Tibial nerve (tissue), 4 donors: ENCODE data around the gene MXRA5. TPM values are rescaled to one million over a fixed set of nuclear protein-coding genes. Genes with fewer than 3 reads are reported as not detected.
"Not testable (repeated sequence)": the region's sequence is repeated elsewhere in the genome, so short reads cannot be mapped to it uniquely, and the experiment has no call there.

Experiments used
- DNase-seq, 2 donors: peaks; one replicate each; pipeline ENCODE4 v3.0.0-alpha.2; 2019; ENCODE audit warnings: low spot score in 2 of 2
- H3K27ac ChIP-seq, 4 donors: fragments of 200-600 bp; sonication (generic) in 3 of 4; one replicate each; pipeline ENCODE4 v1.5.1; 2017 to 2019; ENCODE audit warnings: mild to moderate bottlenecking in 1 of 4
- H3K27me3 ChIP-seq, 2 donors: fragments of 200-600 bp; sonication (generic) in 1 of 2; one replicate each; pipeline versions ENCODE4 v1.5.1 to v1.6.0; 2017 to 2019
- H3K36me3 ChIP-seq, 3 donors: fragments of 200-600 bp; sonication (generic); one replicate each; pipeline ENCODE4 v1.5.1; 2018 to 2019
- H3K4me1 ChIP-seq, 4 donors: fragments of 200-600 bp; sonication (generic) in 3 of 4; one replicate each; pipeline ENCODE4 v1.5.1; 2017 to 2019
- H3K4me3 ChIP-seq, 4 donors: fragments of 200-600 bp; sonication (generic) in 3 of 4; one replicate each; pipeline ENCODE4 v1.5.1; 2017 to 2019; ENCODE audit warnings: mild to moderate bottlenecking in 1 of 4, moderate library complexity in 1 of 4
- H3K9me3 ChIP-seq, 4 donors: fragments of 200-600 bp; sonication (generic) in 3 of 4; one replicate each; pipeline ENCODE4 v1.5.1; 2017 to 2019
- CTCF ChIP-seq, 5 experiments: fragments of 200-600 bp in 3 of 5; fragments of 450-650 bp in 2 of 5; sonication (generic) in 3 of 5; IDR thresholded peaks; one replicate each; pipeline ENCODE4 v1.5.1; 2016 to 2019; ENCODE audit warnings: antibody characterized with exemption in 5 of 5, mild to moderate bottlenecking in 3 of 5, moderate library complexity in 2 of 5
- EP300 ChIP-seq, 2 donors: sonication (generic); formaldehyde crosslinking; IDR thresholded peaks; one replicate each; pipeline ENCODE4 v1.6.1; 2017; ENCODE audit warnings: antibody characterized with exemption in 2 of 2, mild to moderate bottlenecking in 1 of 2
- POLR2A ChIP-seq, 2 donors: fragments of 450-650 bp; IDR thresholded peaks; one replicate each; pipeline ENCODE4 v1.6.1; 2017; ENCODE audit warnings: antibody characterized with exemption in 2 of 2, mild to moderate bottlenecking in 2 of 2, moderate library complexity in 2 of 2
- WGBS, 2 donors: methylation state at CpG; one replicate each; pipeline ENCODE4 v1.1.5; 2018; 5-methylcytosine and 5-hydroxymethylcytosine counted together
- total RNA-seq, 4 donors: library from RNA; depleted of rRNA; stranded (reverse); fragments of >200 nt; gene quantifications; one replicate each; pipeline ENCODE4 v1.1.0, GENCODE V29; 2016

Gene MXRA5
- total RNA-seq, 4 donors from 2014 or later: 0.22 to 1.8 (median 0.72) TPM

- no peak for TF ChIP-seq EP300 (IDR thresholded peaks at IDR 0.05)
- TF ChIP-seq CTCF (IDR thresholded peaks at IDR 0.05): no peak
- TF ChIP-seq POLR2A (IDR thresholded peaks at IDR 0.05): no peak
- no peaks in the 10 kb centered on the region for H3K36me3 ChIP-seq
- no peaks in the 10 kb centered on the region for H3K27me3 ChIP-seq
- 64 to 96% methylated on average over 3 of the region's 3 CpGs for WGBS, 2 donors
- H3K9me3 ChIP-seq: no peaks in the 10 kb centered on the region
- H3K4me1 ChIP-seq: no peaks in the 10 kb centered on the region
- no peak for DNase-seq
- H3K27ac ChIP-seq: no peak overlapping the region
- no peak overlapping the region for H3K4me3 ChIP-seq
Measured at GRCh38 chrX:3380603-3381002, 34.2 kb upstream of the MXRA5 start.

GRCh38 chrX:3379111-3379510 is 32.7 kb upstream of the MXRA5 start:
- no peaks in the 10 kb centered on the region for H3K27me3 ChIP-seq
- 43 to 49% methylated on average over 4 of the region's 4 CpGs for WGBS, 2 donors
- no peaks in the 10 kb centered on the region for H3K9me3 ChIP-seq
- H3K27ac ChIP-seq: no peak overlapping the region
- no peaks in the 10 kb centered on the region for H3K36me3 ChIP-seq
- TF ChIP-seq CTCF (IDR thresholded peaks at IDR 0.05) (no peak), EP300 (IDR thresholded peaks at IDR 0.05) (no peak), POLR2A (IDR thresholded peaks at IDR 0.05) (no peak)
- no peaks in the 10 kb centered on the region for H3K4me1 ChIP-seq
- DNase-seq: no peak
- H3K4me3 ChIP-seq: no peak overlapping the region

GRCh38 chrX:3378156-3378555 is 31.7 kb upstream of the MXRA5 start:
- Histone ChIP-seq H3K9me3 (no peaks in the 10 kb centered on the region), H3K27ac (no peak overlapping the region), H3K36me3 (no peaks in the 10 kb centered on the region), H3K4me3 (no peak overlapping the region), H3K27me3 (no peaks in the 10 kb centered on the region), H3K4me1 (no peaks in the 10 kb centered on the region)
- DNase-seq: no peak
- 32 to 36% methylated on average over 4 of the region's 4 CpGs for WGBS, 2 donors
- TF ChIP-seq POLR2A (IDR thresholded peaks at IDR 0.05) (no peak), EP300 (IDR thresholded peaks at IDR 0.05) (no peak), CTCF (IDR thresholded peaks at IDR 0.05) (no peak)

GRCh38 chrX:3377560-3377959 is 31.1 kb upstream of the MXRA5 start:
- no peaks in the 10 kb centered on the region for H3K4me1 ChIP-seq
- TF ChIP-seq EP300 (IDR thresholded peaks at IDR 0.05) (no peak), POLR2A (IDR thresholded peaks at IDR 0.05) (no peak), CTCF (IDR thresholded peaks at IDR 0.05) (no peak)

GRCh38 chrX:3375878-3376508 is 29.5 kb upstream of the MXRA5 start:
- H3K9me3 ChIP-seq, H3K36me3 ChIP-seq, H3K27me3 ChIP-seq, H3K27ac ChIP-seq, H3K4me1 ChIP-seq, H3K4me3 ChIP-seq, DNase-seq: not testable (repeated sequence)
- 45 to 60% methylated on average over 2 of the region's 2 CpGs for WGBS, 2 donors

More at GRCh38 chrX:3377560-3377959, 31.1 kb upstream of the MXRA5 start:
- Histone ChIP-seq H3K4me3 (no peak overlapping the region), H3K36me3 (no peaks in the 10 kb centered on the region), H3K27ac (no peak overlapping the region), H3K9me3 (no peaks in the 10 kb centered on the region), H3K27me3 (no peaks in the 10 kb centered on the region)
- no peak for DNase-seq
- WGBS, 2 donors: 75 to 79% methylated on average over 13 of the region's 13 CpGs
